Hepatocyte (in vitro differentiated cells): ENCODE data around the gene YIF1B.
"Not testable (repeated sequence)": the region's sequence is repeated elsewhere in the genome, so short reads cannot be mapped to it uniquely, and the experiment has no call there.

ENCODE experiments used
- EZH2phosphoT487 ChIP-seq: fragments of 200-600 bp; sonication (generic); IDR thresholded peaks from one replicate; pipeline ENCODE4 v1.6.1; 2018; ENCODE audit warnings: antibody characterized with exemption, mild to moderate bottlenecking, low read depth, moderate library complexity; ENCODE audit not compliant: unreplicated experiment, severe bottlenecking
- TF ChIP-seq, protein P1 (sequence below): fragments of 200-600 bp; sonication (generic); IDR thresholded peaks from 2 replicates; pipeline ENCODE4 v1.5.1; 2016; ENCODE audit warnings: antibody characterized with exemption, mild to moderate bottlenecking; ENCODE audit not compliant: poor library complexity

DNA sequence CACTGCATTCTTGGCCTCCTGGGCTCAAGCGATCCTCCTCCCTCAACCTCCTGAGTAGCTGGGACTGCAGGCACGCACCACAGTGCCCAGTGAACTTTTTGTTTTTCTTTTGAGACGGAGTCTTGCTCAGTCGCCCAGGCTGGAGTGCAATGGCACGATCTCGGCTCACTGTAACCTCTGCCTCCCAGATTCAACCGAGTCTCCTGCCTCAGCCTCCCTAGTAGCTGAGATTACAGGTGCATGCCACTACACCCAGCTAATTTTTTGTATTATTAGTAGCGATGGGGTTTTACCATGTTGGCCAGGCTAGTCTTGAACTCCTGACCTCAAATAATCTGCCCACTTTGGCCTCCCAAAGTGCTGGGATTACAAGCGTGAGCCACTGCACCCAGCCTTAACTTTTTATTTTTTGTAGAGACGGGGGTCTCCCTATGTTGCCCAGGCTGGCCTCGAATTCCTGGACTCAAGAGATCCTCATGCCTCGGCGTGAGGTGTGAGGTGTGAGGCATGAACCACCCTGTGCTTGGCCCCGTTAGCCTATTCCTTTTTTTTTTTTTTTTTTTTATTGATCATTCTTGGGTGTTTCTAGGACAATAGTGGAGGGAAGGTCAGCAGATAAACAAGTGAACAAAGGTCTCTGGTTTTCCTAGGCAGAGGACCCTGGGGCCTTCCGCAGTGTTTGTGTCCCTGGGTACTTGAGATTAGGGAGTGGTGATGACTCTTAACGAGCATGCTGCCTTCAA, 47.4 kb upstream of the YIF1B start:
- TF ChIP-seq EZH2phosphoT487 = not testable (repeated sequence)
- TF ChIP-seq, protein P1, sequence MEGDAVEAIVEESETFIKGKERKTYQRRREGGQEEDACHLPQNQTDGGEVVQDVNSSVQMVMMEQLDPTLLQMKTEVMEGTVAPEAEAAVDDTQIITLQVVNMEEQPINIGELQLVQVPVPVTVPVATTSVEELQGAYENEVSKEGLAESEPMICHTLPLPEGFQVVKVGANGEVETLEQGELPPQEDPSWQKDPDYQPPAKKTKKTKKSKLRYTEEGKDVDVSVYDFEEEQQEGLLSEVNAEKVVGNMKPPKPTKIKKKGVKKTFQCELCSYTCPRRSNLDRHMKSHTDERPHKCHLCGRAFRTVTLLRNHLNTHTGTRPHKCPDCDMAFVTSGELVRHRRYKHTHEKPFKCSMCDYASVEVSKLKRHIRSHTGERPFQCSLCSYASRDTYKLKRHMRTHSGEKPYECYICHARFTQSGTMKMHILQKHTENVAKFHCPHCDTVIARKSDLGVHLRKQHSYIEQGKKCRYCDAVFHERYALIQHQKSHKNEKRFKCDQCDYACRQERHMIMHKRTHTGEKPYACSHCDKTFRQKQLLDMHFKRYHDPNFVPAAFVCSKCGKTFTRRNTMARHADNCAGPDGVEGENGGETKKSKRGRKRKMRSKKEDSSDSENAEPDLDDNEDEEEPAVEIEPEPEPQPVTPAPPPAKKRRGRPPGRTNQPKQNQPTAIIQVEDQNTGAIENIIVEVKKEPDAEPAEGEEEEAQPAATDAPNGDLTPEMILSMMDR = not testable (repeated sequence)
